Kidney glomerular epithelial cell (primary cell): Measurements from ENCODE around the gene IRF2.

Experiments used
- DNase-seq: peaks from one replicate; lab custom pipeline; 2025; lab: John Stamatoyannopoulos, UW

IRF2 gene

DNA sequence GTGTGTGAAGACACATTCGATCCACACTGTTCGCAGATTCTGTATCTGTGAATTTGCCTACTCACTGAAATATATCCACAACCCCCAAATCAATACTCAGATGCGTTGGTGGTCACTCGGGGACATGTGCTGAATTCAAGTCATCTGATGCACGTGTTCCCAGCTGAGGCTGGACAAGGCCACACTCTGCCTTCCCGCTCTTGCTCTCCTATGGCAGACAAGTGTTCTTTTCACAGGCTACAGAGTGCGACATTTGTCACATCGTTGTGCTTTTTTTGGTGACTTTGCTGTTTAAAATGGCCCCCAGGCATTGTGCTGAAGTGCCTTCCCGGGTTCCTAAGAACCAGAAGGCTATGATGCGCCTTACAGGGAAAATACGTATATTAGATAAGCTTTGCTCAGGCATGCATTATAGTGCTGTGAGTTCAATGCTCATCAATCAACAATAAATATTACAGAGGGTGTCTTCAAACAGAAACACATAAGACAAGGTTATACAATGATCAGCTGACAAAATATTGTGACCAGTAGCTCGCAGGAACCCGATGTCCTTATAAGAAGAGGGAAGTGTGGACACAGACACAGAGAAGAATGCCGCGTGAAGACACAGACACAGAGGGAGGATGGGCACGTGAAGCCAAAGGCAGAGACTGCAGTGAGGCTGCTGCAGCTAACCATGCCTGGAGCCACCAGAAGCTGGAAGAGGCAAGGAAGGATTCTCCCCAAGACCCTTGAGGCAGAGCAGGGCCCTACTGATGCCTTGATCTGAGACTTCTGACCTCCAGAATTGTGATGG is 42.0 kb downstream of the IRF2 start:
- no peak for DNase-seq

DNA sequence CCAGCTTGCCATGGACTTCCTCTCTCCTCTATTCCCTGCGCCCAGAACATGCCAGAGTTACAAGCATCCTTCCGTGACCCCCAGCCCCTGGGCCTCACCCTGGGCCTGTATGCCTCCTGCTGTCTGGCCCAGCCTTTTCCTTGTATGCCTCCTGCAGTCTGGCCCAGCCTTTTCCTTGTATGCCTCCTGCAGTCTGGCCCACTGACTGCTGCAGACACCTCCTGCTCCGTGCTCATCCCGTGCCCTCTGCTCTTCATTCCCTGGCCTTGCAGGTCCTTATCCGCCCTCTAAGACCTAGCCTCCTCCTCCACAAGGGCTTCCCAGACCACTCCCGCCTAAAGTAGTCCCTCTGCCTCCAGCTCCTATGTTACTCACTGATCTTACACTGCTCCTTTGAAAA is 44.2 kb downstream of the IRF2 start:
- no peak for DNase-seq

DNA sequence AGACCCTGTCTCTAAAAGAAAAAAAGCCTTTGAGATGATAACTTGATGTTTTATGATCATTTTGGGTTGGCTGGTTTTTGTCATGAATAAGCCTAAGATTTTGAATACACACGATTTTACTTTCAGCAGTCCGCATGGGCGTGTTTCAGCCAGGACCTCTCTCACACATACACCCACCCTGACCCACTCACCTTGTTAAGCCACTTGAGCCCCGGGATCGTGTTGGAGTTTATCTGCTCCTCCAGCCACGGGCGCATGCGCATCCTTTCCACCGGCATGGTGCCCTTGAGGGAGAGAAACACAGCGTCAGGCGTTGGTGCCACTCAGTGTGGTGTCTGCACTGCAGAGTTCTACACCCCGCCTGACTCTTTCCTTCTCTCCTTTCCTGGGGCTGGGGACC is 45.6 kb downstream of the IRF2 start:
- no peak for DNase-seq

DNA sequence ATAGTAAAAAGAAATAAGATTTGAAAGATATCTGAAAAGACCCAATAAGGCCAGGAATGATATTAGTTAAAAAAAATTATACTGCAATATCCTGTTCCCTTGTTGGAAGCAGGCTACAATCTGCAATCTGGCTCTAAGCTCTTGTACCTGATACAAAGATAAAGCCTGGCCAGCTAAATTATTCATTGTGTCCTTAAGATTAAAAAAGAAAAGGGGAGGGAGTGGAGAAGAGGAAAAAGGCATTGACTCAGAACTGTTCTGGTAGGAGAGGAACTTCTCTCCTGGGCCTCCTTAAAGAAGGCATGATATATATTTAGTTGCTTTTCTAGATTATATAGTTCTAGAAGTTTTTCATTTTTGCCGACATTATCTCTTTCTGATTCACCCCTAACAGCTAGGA is 46.7 kb downstream of the IRF2 start:
- DNase-seq, result no peak

DNA sequence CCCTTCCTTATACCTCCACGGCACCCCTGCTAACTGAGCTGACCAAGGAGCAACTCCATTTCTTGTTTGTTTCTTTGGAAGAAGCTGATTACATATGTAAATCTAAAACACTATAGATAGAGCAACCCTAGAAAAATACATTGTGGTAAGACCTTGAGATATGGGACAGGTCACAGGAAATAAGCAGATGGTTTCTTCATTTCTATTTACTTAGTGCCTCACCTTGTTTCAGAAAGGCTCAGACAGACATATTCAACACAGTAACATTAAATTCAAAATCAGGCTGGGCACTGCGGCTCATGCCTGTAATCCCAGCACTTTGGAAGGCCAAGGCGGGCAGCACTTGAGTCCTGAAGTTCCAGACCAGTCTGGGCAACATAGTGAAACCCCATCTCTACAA is 47.3 kb downstream of the IRF2 start:
- DNase-seq, result no peak

DNA sequence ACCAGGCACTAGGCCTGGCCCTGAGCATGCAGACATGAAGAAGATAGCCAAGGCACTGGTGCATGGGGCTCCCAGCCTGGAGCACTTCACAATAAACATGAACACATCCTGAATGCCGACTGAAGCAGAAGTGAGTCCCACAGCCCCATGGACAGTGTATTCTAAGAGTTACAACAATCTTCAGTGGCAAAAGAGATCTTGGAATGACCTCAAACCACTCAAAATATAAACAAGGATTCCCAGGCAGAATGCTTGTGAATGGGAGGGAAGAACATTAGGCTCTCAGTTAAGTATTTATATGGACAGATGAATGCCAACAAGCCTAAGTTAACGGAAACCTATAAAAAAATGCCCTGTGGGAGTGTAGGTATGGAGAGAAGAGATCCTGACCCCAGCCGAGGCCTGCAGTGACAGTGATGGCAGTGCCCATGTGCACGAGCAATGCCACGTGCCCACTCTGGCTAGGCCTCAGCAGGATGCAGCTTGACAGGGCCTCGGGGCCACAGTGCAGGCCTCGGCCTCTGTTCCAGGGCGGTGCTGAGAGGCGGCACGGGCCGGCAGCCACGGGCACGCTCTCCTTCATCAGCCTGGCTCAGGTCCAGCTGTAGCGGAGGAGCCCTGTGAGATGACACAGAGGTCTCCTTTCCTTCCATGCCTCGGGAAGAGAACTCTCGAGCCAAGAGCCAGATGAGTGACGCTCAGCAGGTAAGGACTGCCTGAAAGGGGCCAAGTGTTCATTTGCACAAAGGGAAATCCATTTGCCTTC is 49.2 kb downstream of the IRF2 start:
- DNase-seq, result no peak

DNA sequence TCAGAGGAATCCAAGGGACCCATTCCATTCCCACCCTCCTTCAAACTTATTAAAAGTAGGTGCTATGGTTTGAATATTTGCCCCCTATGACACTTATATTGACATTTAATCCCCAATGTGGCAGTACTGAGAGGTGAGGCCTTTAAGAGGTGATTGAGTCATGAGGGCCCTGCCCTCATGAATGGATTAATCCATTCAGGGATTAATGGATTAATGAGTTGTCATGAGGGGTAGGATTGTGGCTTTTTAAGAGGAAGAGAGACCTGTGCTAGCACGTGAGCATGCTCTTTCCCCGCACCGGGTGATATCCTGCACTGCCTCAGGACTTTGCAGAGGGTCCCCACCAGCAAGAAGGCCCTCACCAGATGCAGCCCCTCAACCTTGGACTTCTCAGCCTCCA is 50.1 kb downstream of the IRF2 start:
- no peak for DNase-seq

DNA sequence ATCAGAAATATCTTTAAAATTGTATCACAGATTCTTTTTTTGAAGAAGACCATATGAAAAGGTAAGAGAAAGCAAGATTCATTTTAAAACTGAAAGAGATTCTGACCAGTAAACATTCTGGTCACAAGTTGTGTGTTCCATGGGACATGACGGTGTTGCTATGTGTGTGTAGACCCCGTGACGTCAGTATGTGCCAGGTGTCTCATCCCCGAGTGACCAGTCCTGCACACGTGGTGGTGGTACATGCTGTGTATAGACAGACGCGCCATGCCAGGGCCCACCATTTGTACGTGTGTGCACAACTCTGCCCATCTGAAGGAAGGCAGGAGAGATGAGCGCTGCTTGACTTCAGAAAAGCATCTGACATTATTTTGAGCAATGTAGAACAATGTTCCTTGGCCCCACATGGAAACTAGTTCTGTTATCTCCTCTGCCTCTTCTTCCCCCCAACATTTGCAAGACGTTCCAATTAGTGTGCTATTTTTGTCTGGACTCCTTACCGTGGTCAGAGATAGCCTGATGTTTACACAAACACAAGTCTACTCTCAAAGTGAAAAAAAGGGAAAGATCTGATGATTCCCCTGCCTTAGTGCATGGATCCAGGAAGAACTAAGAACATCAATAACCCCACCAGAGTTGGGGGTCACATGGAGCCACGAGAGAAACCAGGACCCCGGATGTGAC is 51.2 kb downstream of the IRF2 start:
- no peak for DNase-seq

DNA sequence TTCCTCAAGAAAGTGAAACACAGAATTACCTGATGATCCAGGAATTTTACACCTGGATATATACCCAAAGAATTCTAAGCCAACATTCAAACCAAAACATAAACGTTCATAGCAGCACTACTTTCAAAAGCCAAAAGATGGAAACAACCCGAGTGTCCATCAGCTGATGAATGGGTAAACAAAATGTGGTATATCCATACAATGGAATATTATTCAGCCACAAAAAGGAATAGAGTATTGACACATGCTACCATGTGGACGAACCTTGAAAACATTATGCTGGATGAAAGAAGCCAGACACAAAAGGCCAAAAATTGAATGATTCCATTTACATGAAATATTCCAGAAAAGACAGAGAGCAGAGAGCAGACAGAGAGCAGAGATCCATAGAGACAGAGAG is 52.0 kb downstream of the IRF2 start:
- DNase-seq, result no peak

DNA sequence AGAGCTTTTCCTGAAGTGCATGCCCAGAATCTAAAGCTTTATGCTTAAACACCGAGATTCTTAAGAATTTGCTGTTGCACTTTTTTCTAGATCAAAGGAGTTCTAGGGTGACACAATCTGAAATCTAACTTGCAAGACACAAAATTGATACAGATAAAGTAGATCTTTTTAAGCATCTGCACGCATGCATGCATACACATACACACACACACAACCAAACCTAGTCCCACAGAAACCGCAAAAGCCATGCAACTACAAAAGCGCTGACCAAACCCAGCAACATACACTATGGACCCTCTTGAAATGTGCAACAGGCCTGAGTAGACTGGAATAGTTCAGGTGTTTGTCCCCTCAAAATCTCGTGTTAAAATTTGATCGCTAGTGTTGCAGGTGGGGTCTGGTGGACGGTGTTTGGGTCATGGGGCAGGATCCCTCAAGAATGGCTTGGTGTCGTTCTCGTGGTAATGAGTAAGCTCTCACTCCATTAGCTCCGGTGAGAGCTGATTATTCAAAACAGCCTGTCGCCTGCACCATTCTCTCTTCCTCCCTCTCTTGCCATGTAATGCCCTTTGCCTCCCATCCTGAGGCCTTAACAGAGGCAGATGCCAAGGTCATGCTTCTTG is 52.7 kb downstream of the IRF2 start:
- DNase-seq, result no peak

DNA sequence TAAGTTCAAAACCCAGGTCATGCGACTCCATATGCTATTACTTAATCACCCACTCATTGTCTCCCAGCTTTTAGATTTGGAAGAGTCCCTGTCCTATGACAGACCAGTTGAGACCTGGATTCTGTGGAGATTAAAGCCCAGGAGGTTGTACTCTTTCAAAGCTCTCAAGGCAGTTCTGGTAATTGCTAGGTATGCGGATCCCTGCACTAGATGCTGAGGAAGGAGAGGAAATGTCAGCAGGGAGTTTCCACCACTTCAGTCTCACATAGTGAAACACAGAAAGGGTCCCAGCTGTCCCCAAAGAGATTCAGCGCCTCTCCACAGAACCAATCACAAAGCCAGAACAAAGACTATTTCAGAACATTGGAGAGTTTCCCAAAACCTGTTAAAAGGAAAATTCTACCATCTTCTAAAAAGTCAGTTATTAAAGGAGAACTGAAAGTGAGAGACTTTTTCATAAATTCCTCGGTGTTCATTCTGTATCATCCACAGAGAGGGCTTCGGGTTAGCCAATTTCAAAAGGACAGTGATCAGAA is 53.4 kb downstream of the IRF2 start:
- DNase-seq, result no peak

DNA sequence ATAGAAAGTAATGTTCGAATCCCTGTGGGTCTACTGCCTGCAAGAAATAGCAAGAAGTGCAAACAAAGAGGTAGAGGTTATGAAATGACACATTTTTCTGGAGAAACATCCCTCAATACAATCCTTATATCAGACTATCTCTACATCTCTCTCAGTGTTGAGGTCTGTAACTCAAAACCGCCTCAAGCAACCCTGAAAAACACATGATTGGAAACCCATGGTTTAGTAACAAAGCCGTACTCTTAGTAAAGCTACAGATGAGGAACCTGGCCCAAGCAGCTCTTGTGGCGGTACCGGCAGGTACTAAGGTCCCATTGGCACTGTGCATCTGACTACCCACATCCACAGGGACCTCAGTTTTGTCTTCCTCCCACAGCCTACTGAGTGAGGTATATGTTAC is 53.9 kb downstream of the IRF2 start:
- no peak for DNase-seq

DNA sequence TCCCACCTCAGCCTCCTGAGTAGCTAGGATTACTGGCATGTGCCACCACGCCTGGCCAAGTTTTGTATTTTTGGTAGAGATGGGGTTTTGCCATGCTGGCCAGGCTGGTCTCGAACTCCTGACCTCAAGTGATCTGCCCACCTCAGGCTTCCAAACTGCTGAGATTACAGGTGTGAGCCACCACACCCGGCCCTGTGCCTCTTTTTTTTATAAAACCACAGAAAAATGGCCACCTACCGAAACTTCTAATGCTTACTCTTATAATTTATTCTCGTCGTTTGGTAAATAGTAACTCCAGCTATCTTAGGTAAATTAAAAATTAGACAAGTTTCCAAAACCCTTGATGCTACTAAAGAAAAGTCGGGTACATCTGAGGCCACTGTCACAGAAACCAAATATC is 54.4 kb downstream of the IRF2 start:
- DNase-seq, result no peak

DNA sequence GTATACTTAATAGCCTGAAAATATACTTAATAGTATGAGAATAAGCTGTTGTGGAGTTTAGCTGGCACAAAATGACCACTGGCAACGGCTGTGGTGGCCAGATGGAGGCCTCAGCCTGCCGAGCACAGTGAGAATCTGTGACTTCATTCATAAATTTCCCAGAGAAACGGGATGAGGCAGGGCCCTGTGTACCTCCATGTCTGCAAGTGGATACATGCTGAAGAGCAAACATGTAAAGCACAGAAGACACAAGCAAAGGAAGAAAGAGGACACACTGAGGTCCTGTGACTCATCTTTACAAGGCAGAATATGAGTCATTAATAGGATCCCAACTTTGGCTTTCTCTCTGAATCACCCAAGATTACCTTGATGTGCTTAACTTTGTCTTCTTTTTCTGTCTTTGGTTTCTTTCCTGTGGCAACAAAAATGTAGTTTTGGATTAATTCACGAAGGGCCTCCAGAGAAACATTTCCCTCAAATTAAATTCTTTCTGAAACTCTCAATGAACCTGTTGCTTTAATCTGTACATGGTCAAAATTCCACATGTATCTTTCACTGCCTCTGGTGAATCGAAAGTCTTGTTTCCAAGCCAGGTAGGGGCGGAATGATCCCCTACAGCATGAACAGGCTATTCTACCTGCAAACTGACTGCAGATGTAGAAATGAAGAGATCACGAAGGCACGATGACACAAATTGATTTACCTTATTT is 56.4 kb downstream of the IRF2 start:
- peak; percentile 50 for DNase-seq

DNA sequence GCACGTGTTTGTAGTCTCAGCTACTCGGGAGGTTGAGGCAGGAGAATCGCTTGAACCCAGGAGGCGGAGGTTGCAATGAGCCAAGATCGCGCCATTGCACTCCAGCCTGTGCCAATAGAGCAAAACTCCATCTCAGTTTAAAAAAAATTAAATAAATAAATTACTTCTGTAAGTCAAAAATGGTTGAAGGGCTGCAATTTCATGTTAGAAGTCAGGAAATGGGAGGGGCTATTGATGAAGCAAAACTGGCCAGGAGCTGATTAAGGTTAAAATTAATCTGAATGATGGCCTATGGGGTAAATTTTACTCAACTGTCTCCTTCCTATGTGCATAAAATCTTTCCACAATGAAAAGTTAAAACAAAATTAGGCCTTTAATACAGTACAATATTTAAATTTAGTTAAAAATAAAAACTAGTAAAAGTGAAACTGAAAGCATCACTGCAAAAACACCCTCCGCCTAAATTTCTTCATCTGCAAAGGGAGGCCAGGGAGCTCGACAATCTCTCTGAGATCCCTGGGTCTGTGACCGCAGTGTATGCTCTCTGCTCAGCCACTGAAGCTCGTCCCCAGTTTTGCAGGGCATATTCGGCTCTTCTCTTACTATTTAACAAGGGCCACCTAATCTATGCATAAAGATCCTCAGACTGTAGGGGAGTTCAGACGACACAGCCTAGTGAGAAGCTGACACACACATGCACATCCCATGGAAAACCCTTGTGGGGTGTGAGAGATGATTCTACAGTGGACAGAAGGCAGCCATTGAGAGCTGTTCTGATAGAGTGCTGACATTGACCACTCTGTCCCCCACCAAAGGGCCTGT is 57.2 kb downstream of the IRF2 start:
- no peak for DNase-seq

DNA sequence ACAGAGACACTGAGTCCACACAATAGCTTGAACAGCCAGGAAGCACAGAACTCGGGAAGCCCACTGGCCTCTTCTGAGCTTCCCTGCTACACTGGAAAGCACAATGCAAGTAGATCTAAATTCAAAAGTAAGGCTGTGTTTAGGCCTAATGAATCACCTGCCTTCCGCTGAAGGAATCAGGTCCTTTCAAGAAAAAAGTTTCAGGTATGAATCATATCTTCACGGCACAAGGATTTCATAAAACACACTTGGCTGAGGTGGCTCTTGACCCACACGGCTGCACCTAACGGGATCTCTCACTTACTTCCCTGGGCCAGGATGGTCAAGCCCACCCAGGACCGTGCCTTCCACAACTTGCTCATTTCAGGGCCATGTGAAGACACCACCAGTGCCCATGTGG is 59.3 kb downstream of the IRF2 start:
- DNase-seq, result no peak

DNA sequence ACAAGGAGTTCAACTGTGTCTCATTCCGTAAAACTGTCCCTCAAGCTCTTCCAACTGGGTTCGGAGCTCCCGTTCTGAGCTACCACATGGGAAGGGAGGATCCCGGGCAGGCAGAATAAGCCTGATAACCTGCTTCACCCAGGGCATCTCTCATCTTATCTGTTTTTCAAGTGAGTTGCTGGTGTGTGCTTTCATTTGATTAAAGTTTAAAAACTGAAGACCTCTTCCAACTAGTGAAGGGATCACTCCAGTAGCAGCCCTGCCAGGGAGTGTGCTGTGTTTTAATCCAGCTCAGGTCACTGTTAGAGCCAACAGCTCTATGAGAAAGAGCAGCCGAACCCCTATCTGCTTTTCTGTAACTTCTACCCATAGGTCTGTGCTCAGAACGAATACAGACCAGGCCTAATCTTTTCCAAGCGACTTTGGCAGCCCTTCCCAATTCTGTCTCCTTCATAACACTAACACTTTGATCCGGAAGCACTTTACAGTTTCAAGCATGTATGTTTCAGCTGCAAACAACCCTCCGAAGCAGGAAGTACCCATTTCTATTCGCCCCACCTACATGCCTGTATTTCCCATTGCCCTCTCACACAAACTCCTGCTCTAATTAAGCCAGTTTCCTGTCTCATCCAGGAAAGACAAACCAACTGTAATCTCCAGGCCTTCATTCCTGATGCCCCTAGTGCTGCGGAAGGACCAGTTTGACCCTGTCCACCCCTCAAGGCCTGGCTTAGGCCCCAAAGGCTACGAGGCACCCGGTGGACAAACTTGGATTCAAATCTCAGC is 60.9 kb downstream of the IRF2 start:
- no peak for DNase-seq

DNA sequence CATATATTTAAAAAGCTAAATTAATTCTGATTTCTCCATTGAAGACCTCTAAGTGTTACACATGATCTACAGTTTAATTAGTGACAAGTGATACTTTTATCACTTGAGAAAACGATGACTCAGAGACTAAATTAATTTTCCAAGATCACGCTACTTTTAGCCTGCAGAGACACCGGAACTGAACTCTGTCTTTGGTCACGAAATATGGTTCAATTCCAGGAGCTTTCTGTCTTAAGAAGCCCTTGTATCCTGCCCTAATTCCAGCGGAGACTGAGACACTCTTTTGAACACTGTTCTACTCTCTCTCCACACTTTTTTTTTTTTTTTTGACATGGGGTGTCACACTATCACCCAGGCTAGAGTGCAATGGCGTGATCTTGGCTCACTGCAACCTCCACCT is 63.6 kb downstream of the IRF2 start:
- no peak for DNase-seq

DNA sequence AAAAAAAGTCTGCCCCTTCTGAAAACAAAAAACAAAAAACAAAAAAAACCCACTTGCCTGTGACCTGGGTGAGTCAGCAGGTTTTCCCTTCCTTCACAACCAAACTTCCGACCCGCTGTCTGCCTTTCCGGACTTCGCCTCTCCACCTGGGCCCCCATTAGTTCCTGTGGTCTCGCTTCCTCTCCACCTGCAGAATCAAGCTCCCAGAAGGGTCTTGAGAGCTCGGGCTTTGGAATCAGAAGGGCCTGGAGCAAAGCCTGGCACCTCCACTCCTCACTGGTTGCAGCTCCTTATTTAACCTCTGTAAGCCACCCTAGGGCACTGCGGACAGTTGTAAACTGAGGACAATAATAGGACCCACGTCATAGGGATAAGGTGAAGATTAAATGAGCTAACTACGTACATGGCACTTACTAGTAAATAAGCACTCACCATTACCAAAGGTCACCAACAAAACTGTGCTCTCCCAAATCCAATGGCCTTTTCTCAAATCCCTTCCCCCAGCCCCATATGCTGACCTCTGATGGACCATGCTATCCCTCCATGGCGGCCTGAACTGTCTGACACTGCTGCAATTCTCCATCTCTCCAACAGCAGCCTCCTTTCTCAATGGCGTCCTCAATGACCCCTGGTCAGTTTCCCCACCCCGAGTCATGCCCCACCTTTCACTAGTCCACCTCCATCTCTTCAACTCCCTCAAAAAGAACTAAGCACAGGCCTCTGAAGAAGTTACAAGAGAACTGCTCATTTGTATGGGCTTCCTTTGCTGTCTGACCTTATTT is 64.2 kb downstream of the IRF2 start:
- no peak for DNase-seq
